PFSK-1 (cell line): ENCODE results near the gene SAA1.

ENCODE experiments used
- FOXP2 ChIP-seq: optimal IDR thresholded peaks from 2 replicates; pipeline ENCODE3; 2011; ENCODE audit warnings: borderline replicate concordance, control low read depth, inconsistent platforms; ENCODE audit not compliant: insufficient read depth; ENCODE audit errors: extremely low read length, extremely low read depth
- POLR2AphosphoS5 ChIP-seq: IDR thresholded peaks from 2 replicates; pipeline ENCODE4 v1.6.1; 2012; ENCODE audit warnings: low read depth, mild to moderate bottlenecking, control low read depth, low read length, moderate library complexity
- REST ChIP-seq, 2 experiments: IDR thresholded peaks; 2 replicates each; pipeline versions ENCODE4 v1.6.1 to v1.8.0; 2011 to 2012; ENCODE audit warnings: low read depth in 2 of 2, low read length in 2 of 2, control low read depth in 1 of 2, inconsistent platforms in 1 of 2, mild to moderate bottlenecking in 1 of 2, moderate library complexity in 1 of 2; ENCODE audit not compliant: insufficient read depth in 1 of 2
- SIN3A ChIP-seq: IDR thresholded peaks from 2 replicates; pipeline ENCODE4 v1.6.1; 2012; ENCODE audit warnings: mild to moderate bottlenecking, low read length, moderate library complexity, borderline replicate concordance; ENCODE audit not compliant: insufficient read depth
- TAF1 ChIP-seq: IDR thresholded peaks from 2 replicates; pipeline ENCODE4 v1.6.1; 2012; ENCODE audit warnings: low read length, control low read depth, borderline replicate concordance; ENCODE audit not compliant: insufficient read depth

The SAA1 gene

GRCh38 chr11:18270102-18270501, 4.0 kb downstream of the SAA1 start:
- no peak for TF ChIP-seq TAF1
- TF ChIP-seq REST (IDR thresholded peaks at IDR 0.05; ENCODE audit: insufficient read depth in 1 of 2, low read depth in 2 of 2, low read length in 2 of 2): no peak
- TF ChIP-seq POLR2AphosphoS5: no peak
- no peak for TF ChIP-seq SIN3A
- no peak for TF ChIP-seq FOXP2

- TF ChIP-seq POLR2AphosphoS5: no peak
- no peak for TF ChIP-seq SIN3A
- TF ChIP-seq FOXP2: no peak
- TF ChIP-seq TAF1: no peak
- no peak for TF ChIP-seq REST (IDR thresholded peaks at IDR 0.05; ENCODE audit: insufficient read depth in 1 of 2, low read depth in 2 of 2, low read length in 2 of 2)
These were observed 5.1 kb downstream of the SAA1 start for GRCh38 chr11:18271206-18271605.

- TF ChIP-seq FOXP2: no peak
- TF ChIP-seq POLR2AphosphoS5: no peak
- TF ChIP-seq TAF1: no peak
- no peak for TF ChIP-seq SIN3A
- no peak for TF ChIP-seq REST (IDR thresholded peaks at IDR 0.05; ENCODE audit: insufficient read depth in 1 of 2, low read depth in 2 of 2, low read length in 2 of 2)
These were observed 11.7 kb downstream of the SAA1 start for GRCh38 chr11:18277565-18278271.

GRCh38 chr11:18280438-18281045, 14.5 kb downstream of the SAA1 start:
- no peak for TF ChIP-seq FOXP2
- no peak for TF ChIP-seq TAF1
- no peak for TF ChIP-seq SIN3A
- no peak for TF ChIP-seq POLR2AphosphoS5
- no peak for TF ChIP-seq REST (IDR thresholded peaks at IDR 0.05; ENCODE audit: insufficient read depth in 1 of 2, low read depth in 2 of 2, low read length in 2 of 2)

- no peak for TF ChIP-seq REST (IDR thresholded peaks at IDR 0.05; ENCODE audit: insufficient read depth in 1 of 2, low read depth in 2 of 2, low read length in 2 of 2)
- TF ChIP-seq TAF1: no peak
- no peak for TF ChIP-seq POLR2AphosphoS5
These were observed 16.6 kb downstream of the SAA1 start for GRCh38 chr11:18282626-18283025.
